Measurements from ENCODE around the gene NOTCH1. TPM values are rescaled to one million over a fixed set of nuclear protein-coding genes. Genes with fewer than 3 reads are reported as not detected.
A peak's percentile ranks its signal among the peaks of the same experiment; 100 is the strongest.

NOTCH1 gene
- total and polyA plus RNA-seq, 12 donors: 7.3 to 27.0 (median 19.9) TPM

DNA sequence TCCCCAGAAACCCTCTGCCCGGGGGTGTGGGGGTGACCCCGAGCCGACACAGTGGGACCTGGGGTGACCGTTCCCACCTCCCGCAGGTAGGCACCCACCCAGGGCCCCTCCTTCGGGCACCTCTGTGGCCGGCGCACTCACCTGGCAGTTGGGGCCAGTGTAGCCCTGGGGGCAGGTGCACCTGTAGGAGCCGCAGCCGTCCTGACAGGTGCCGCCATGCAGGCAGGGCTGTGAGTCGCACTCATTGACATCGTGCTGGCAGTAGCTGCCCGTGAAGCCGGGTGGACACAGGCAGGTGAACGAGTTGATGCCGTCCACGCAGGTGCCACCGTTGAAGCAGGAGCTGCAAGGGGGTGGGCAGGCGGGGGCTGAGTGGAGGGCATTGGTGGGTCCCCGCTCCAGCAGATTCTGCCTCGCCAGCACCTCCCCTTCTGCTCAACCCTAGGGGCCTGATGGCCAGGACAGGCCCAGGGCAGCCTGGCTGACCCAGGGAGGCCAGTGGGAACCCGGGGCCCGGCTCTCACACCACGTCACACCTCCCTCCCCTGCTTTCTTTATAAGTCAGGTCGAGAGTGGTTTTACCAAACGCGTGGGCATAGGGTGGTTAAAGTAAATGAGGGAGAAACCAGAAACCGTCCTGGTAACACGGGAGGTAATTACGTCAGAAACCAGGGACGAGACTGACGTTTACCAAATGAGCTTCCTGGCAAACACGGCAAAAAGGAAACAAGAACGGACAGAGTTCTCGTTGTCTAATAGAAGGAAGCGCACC is 36.9 kb downstream of the NOTCH1 start:
- Histone ChIP-seq H3K27ac (peak overlapping the region in 7 of 10 donors; percentile 32 to 98 (median 94)), H3K27me3 (no peaks in the 10 kb centered on the region)
- intact Hi-C loops (cut with DNase I): loop anchor here in 1 of 10 donors (5.0 kb wide), 1 partner anchor 33 kb away; no protein-coding TSS in a partner anchor

DNA sequence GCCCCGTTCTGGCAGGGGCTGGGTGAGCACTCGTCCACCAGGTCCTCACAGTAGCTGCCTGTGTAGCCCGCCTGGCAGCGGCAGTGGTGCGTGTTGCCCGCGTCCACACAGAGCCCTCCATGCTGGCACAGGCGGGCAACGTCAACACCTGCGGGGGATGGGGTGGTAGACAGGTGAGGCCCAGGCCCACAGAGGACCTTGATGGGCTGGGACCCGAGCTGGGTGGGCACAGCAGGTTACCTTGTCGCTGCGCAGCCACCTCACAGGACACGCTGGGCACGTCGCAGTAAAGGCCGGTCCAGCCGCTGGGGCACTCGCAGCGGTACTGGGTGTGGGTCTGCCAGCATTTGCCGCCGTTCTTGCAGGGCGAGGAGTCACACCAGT is 37.9 kb downstream of the NOTCH1 start:
- Histone ChIP-seq H3K4me1 (peaks cover 13 to 49% (median 30%) of the 10 kb centered on the region in 9 donors), H3K27me3 (no peaks in the 10 kb centered on the region), H3K27ac (peak overlapping the region in 1 of 10 donors; percentile 98), H3K36me3 (peaks cover 9 to 100% (median 76%) of the 10 kb centered on the region in 9 donors), H3K9me3 (no peaks in the 10 kb centered on the region), H3K4me3 (no peak overlapping the region)
- TF ChIP-seq, protein P1, sequence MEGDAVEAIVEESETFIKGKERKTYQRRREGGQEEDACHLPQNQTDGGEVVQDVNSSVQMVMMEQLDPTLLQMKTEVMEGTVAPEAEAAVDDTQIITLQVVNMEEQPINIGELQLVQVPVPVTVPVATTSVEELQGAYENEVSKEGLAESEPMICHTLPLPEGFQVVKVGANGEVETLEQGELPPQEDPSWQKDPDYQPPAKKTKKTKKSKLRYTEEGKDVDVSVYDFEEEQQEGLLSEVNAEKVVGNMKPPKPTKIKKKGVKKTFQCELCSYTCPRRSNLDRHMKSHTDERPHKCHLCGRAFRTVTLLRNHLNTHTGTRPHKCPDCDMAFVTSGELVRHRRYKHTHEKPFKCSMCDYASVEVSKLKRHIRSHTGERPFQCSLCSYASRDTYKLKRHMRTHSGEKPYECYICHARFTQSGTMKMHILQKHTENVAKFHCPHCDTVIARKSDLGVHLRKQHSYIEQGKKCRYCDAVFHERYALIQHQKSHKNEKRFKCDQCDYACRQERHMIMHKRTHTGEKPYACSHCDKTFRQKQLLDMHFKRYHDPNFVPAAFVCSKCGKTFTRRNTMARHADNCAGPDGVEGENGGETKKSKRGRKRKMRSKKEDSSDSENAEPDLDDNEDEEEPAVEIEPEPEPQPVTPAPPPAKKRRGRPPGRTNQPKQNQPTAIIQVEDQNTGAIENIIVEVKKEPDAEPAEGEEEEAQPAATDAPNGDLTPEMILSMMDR (IDR thresholded peaks at IDR 0.05): no peak
- no peak for DNase-seq
- 95 to 97% methylated on average over 23 of the region's 23 CpGs for WGBS, 2 donors
- no peak for ATAC-seq
- intact Hi-C loops (cut with DNase I): loop anchor here in 1 of 10 donors (5.0 kb wide), 1 partner anchor 34 kb away; no protein-coding TSS in a partner anchor

More for the DNA sequence above, 36.9 kb downstream of the NOTCH1 start:
- 91% methylated on average over 37 of the region's 37 CpGs for WGBS, 2 donors
- ATAC-seq (no peak), DNase-seq (no peak)
- Histone ChIP-seq H3K36me3 (peaks cover 9 to 100% (median 76%) of the 10 kb centered on the region in 9 donors), H3K9me3 (no peaks in the 10 kb centered on the region), H3K4me1 (peaks cover 13 to 54% (median 35%) of the 10 kb centered on the region in 9 donors), H3K4me3 (no peak overlapping the region)
- TF ChIP-seq, protein P1 (IDR thresholded peaks at IDR 0.05): no peak

DNA sequence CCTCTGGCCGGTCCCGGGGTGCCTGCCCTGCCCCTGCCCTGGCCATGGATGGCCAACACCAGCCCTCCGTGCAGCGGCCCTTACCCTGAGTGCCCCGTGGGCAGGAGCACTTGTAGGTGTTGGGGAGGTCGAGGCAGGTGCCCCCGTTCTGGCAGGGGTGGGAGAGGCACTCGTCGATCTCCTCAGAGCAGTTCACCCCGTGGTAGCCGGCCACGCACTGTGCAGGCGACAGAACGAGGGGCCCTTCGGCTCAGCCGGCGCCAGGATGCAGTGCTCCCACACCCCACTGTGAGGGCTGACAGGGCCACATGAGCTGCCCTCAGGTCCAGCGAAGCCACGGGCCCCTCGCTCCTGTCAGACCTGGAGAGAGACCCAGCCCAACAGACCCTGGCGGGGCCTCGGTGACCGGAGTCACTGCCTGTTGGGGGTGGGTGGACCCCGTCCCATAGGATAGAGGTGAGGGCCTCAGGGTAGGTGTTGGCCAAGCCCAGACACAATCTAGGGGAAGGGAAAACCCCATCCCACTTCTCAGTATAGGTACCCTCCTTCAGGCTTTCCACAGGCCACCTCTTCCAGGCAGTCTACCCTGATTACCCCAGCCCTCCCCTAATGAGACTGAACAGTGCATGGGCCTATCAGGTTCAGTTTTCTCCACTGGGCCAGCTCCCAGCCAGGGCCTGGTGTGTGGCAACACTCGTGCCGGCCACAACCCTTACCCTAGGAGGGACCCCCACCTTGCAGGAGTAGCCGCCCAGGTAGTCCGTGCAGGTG is 38.4 kb downstream of the NOTCH1 start:
- intact Hi-C loops (cut with DNase I): loop anchor here in 1 of 10 donors (5.0 kb wide), 1 partner anchor 35 kb away; no protein-coding TSS in a partner anchor
- 93% methylated on average over 28 of the region's 28 CpGs for WGBS, 2 donors
- Histone ChIP-seq H3K27ac (no peak overlapping the region), H3K27me3 (no peaks in the 10 kb centered on the region), H3K4me3 (no peak overlapping the region), H3K9me3 (no peaks in the 10 kb centered on the region), H3K36me3 (peaks cover 9 to 100% (median 78%) of the 10 kb centered on the region in 9 donors), H3K4me1 (peaks cover 12 to 43% (median 27%) of the 10 kb centered on the region in 9 donors)
- DNase-seq: no peak
- ATAC-seq: no peak
- TF ChIP-seq, protein P1 (IDR thresholded peaks at IDR 0.05): no peak

DNA sequence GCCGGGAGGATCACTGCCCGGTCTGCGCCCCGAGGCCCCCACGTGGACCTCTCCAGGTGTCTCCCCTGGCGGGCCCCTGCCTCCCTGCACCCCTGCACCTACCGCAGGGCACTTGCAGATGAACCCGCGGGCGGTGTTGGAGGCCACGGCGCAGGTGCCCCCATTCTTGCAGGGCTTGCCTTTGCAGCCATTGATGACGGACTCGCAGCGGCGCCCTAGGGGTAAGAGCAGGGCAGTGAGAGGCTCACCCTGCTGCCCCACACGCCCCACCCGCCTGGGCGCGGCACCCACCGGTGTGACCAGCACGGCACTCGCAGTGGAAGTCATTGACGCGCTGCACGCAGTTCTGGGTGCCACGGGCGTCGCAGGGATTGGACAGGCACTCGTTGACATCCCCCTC is 39.4 kb downstream of the NOTCH1 start:
- no peak for DNase-seq
- TF ChIP-seq, protein P1 (IDR thresholded peaks at IDR 0.05): no peak
- Histone ChIP-seq H3K4me3 (no peak overlapping the region), H3K9me3 (no peaks in the 10 kb centered on the region), H3K36me3 (peaks cover 17 to 100% (median 87%) of the 10 kb centered on the region in 9 donors), H3K4me1 (peaks cover 8 to 34% (median 22%) of the 10 kb centered on the region in 9 donors), H3K27me3 (no peaks in the 10 kb centered on the region), H3K27ac (no peak overlapping the region)
- ATAC-seq: no peak
- intact Hi-C loops (cut with DNase I): loop anchor here in 1 of 10 donors (5.0 kb wide), 1 partner anchor 36 kb away; no protein-coding TSS in a partner anchor
- WGBS, 2 donors: 94 to 95% methylated on average over 30 of the region's 30 CpGs

Measured in heart right ventricle (tissue), 16 donors.